Heart right ventricle (tissue), 16 donors: ENCODE data around the gene SFTPB. TPM values are rescaled to one million over a fixed set of nuclear protein-coding genes. Genes with fewer than 3 reads are reported as not detected.

Source experiments
- ATAC-seq, 8 donors: fragments of 200-7000 bp; cut with Tn5 transposase; one replicate each; pipeline ENCODE4 v1.9.1; 2020; ENCODE audit warnings: mild to moderate bottlenecking in 8 of 8, moderate library complexity in 8 of 8, moderate number of reproducible peaks in 1 of 8
- DNase-seq, 2 donors: peaks; one replicate each; pipeline ENCODE4 v3.0.0-alpha.2; 2020
- H3K27ac ChIP-seq, 10 donors: fragments of 200-600 bp; sonication (generic) in 2 of 10; one replicate each; pipeline versions ENCODE4 v1.5.0 to v1.8.0; 2020 to 2022; ENCODE audit warnings: mild to moderate bottlenecking in 3 of 10
- H3K27me3 ChIP-seq, 7 donors: fragments of 200-600 bp; one replicate each; pipeline ENCODE4 v1.8.0; 2021 to 2022; ENCODE audit warnings: mild to moderate bottlenecking in 2 of 7
- H3K36me3 ChIP-seq, 9 donors: fragments of 200-600 bp; sonication (generic) in 1 of 9; one replicate each; pipeline versions ENCODE4 v1.5.0 to v1.8.0; 2020 to 2022; ENCODE audit warnings: mild to moderate bottlenecking in 2 of 9
- H3K4me1 ChIP-seq, 9 donors: fragments of 200-600 bp; sonication (generic) in 1 of 9; one replicate each; pipeline versions ENCODE4 v1.5.0 to v1.8.0; 2020 to 2022; ENCODE audit warnings: mild to moderate bottlenecking in 4 of 9
- H3K4me3 ChIP-seq, 10 donors: fragments of 200-600 bp; sonication (generic) in 2 of 10; one replicate each; pipeline versions ENCODE4 v1.5.0 to v1.8.0; 2020 to 2022; ENCODE audit warnings: mild to moderate bottlenecking in 7 of 10, moderate library complexity in 2 of 10
- H3K9me3 ChIP-seq, 11 donors: fragments of 200-600 bp in 10 of 11; sonication (generic) in 2 of 11; one replicate each; pipeline versions ENCODE4 v1.5.0 to v1.8.0; 2013 to 2022; ENCODE audit warnings: mild to moderate bottlenecking in 2 of 11, control low read depth in 1 of 11, moderate library complexity in 1 of 11
- WGBS, 2 donors: extraction: QIAGEN DNeasy Blood & Tissue Kit; methylation state at CpG; one replicate each; pipeline ENCODE4 v1.1.7; 2013; ENCODE audit warnings: inconsistent platforms in 1 of 2; 5-methylcytosine and 5-hydroxymethylcytosine counted together
- intact Hi-C, 10 donors: fragments of 100-400 bp; cut with DNase I; formaldehyde crosslinking; loops; one replicate each; pipeline versions ENCODE4 v1.11.1 to v1.14.2; 2022
- polyA plus RNA-seq, 2 donors: library from polyadenylated mRNA; stranded (reverse); fragments of 200-250 nt; gene quantifications; one replicate each; pipeline ENCODE4 v1.2.3, GENCODE V29; 2013
- total RNA-seq, 10 donors: library from RNA; stranded (reverse); fragmentation: NEBNext Ultra II Directional in 3 of 10; extraction: Animal tissue kit (Norgen Biotek cat#: 25700) in 3 of 10; gene quantifications; one replicate each; pipeline versions ENCODE4 v1.2.1 to v1.2.4, GENCODE V29; 2021 to 2023
- TF ChIP-seq, protein P1 (sequence below), 9 donors: fragments of 200-600 bp; sonication (generic) in 2 of 9; IDR thresholded peaks; one replicate each; pipeline versions ENCODE4 v1.5.0 to v1.8.0; 2021 to 2022; ENCODE audit warnings: antibody characterized with exemption in 9 of 9, mild to moderate bottlenecking in 5 of 9, moderate library complexity in 1 of 9
- donor health status: Arrhythmogenic right ventricular cardiomyopathy.
- donor health status: ischemic (EF 13 %, LVEDD 7.1; RV severe dilation, severe dysfunction).
- donor health status: healthy with polysubstance abuse.
- donor health status: DM: no; HTN: yes; CAD: no.
- donor health status: DM: no; HTN: no; CAD: no.
- donor health status: ischemic (EF 25% LVEDD 6.9; RV normal size, moderate dysfunction).
- donor health status: ischemic (EF 25% LVEDD 5.7; RV mildly dilated, moderate dysfunction).
- donor health status: healthy.
- donor health status: DM: yes; HTN: yes; CAD: no.
- donor health status: Ischemic cardiomyopathy.
- donor health status: ischemic (EF 35%, LVEDD 5.7; RV mildly dilated, moderate dysfunction).
- donor health status: nonischemic (EF 11% LVEDD 7.7; RV severe dilation, severe dysfunction).
- donor health status: DM: yes; HTN: yes; CAD: no.
- donor health status: PGD.
- donor health status: ischemic (EF 29% LVEDD 5.4; RV normal size, mild dysfunction).
- donor health status: nonischemic (EF 23%, LVEDD 6.1; RV moderate dilation, normal function).

Gene SFTPB
- total and polyA plus RNA-seq, 12 donors = 0.62 to 1.2 TPM; not detected in 10

DNA sequence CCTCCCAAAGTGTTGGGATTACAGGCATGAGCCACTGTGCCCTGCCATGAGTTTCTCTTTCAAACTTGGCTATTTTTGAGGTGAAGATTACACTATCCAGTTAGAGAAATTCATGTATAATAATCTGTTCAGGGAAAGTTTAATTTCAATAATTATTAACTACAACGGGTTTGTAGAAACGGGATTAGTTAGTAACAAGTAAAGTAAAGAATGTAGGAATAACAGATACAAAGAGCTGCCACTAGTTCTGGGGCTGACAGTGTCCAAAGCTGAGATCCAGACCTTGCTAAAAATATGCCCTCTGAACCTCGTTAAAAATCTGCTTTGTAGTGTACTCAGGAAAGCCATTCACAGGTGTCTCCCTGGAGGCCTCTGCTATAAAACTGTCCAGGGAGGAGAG is 16.9 kb downstream of the SFTPB start:
- peaks cover 0 to 17% (median 13%) of the 10 kb centered on the region in 9 donors for H3K4me1 ChIP-seq
- H3K4me3 ChIP-seq = no peak overlapping the region
- no peak for ATAC-seq
- no peaks in the 10 kb centered on the region for H3K27me3 ChIP-seq
- peaks cover 0 to 92% (median 28%) of the 10 kb centered on the region in 9 donors for H3K36me3 ChIP-seq
- 83 to 87% methylated on average over 3 of the region's 3 CpGs for WGBS, 2 donors
- intact Hi-C loops = loop anchor here in 1 of 10 donors (10.0 kb wide), 1 partner anchor 54 kb away; no protein-coding TSS in a partner anchor
- H3K27ac ChIP-seq = no peak overlapping the region
- H3K9me3 ChIP-seq = no peaks in the 10 kb centered on the region
- TF ChIP-seq, protein P1, sequence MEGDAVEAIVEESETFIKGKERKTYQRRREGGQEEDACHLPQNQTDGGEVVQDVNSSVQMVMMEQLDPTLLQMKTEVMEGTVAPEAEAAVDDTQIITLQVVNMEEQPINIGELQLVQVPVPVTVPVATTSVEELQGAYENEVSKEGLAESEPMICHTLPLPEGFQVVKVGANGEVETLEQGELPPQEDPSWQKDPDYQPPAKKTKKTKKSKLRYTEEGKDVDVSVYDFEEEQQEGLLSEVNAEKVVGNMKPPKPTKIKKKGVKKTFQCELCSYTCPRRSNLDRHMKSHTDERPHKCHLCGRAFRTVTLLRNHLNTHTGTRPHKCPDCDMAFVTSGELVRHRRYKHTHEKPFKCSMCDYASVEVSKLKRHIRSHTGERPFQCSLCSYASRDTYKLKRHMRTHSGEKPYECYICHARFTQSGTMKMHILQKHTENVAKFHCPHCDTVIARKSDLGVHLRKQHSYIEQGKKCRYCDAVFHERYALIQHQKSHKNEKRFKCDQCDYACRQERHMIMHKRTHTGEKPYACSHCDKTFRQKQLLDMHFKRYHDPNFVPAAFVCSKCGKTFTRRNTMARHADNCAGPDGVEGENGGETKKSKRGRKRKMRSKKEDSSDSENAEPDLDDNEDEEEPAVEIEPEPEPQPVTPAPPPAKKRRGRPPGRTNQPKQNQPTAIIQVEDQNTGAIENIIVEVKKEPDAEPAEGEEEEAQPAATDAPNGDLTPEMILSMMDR (IDR thresholded peaks at IDR 0.05) = no peak
- DNase-seq = no peak

DNA sequence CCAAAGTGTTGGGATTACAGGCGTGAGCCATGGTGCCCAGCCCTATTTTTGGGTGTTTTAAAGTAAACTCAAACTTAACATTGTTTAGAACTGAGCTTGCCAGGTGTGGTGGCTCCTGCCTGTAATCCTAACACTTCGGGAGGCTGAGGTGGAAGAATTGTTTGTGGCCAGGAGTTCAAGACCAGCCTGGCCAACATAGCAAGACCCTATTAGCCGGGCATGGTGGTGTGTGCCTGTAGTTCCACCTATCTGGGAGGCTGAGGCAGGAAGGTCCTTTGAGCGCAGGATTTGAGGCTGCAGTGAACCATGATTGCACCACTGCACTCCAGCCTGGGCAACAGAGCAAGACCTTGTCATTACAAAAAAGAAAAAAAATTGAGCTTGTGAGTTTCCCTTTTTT is 17.5 kb downstream of the SFTPB start:
- Histone ChIP-seq H3K9me3 (no peaks in the 10 kb centered on the region), H3K4me1 (peaks cover 0 to 17% (median 12%) of the 10 kb centered on the region in 9 donors), H3K36me3 (peaks cover 0 to 96% (median 34%) of the 10 kb centered on the region in 9 donors), H3K4me3 (no peak overlapping the region), H3K27ac (no peak overlapping the region), H3K27me3 (no peaks in the 10 kb centered on the region)
- DNase-seq = no peak
- WGBS, 2 donors = 97 to 99% methylated on average over 4 of the region's 4 CpGs
- TF ChIP-seq, protein P1 (IDR thresholded peaks at IDR 0.05) = no peak
- intact Hi-C loops = loop anchor here in 1 of 10 donors (10.0 kb wide), 1 partner anchor 54 kb away; no protein-coding TSS in a partner anchor
- ATAC-seq = no peak

DNA sequence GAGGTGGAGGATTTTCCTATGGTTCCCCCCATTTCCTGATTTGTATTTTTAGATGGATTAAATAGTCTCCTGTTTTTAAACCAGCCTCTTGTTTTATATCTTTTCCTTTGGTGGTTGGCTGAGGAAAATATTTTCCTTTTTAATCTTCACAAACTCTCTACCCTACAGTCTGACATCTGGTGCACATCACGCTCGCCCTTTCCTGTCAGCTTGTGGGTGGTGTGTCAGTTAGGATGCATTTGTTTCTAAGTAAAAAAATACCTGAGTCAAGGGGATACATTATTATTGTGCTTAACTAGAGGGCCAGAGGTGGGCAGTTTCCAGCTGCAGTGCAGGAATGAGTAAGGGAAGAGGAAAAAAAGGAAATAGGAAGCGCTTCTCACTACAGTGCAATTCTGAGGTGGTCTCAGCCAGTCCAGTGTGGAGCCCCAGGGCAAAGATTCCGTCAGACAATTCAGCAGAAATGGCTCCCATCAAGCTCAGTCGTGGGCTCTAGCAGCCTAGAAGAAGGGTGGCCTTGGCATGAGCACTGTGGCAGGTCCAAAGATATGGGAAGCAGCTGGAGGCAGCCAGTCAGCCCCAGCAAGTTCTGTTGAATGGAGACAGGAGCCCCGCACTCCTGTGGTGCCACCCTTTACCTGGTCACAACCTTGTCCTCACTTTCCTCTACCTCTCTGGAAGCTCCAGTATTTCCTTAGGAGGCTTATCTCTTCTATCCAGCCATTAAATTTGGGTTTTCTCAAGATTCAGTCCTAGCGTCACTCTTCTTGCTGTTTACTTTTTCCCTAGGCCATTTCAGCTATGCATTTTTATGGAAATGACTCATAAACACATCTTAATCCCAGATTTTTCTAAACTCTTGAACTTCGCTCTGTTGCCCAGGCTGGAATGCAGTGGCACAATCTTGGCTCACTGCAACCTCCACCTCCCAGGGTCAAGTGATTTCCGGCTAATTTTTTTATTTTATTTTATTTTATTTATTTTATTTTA is 18.5 kb downstream of the SFTPB start:
- TF ChIP-seq, protein P1 (IDR thresholded peaks at IDR 0.05) = no peak
- no peak for DNase-seq
- ATAC-seq = peak in 5 of 8 donors; percentile 5 to 46 (median 19)
- 82 to 85% methylated on average over 9 of the region's 9 CpGs for WGBS, 2 donors
- Histone ChIP-seq H3K27me3 (no peaks in the 10 kb centered on the region), H3K9me3 (no peaks in the 10 kb centered on the region), H3K27ac (peak overlapping the region in 5 of 10 donors; percentile 8 to 56 (median 54)), H3K4me3 (no peak overlapping the region), H3K36me3 (peaks cover 0 to 100% (median 44%) of the 10 kb centered on the region in 9 donors), H3K4me1 (peaks cover 0 to 17% (median 12%) of the 10 kb centered on the region in 9 donors)
- intact Hi-C loops = loop anchor here in 7 of 10 donors (5.0 to 10.0 kb wide), 4 partner anchors 55 to 165 kb away; no protein-coding TSS in a partner anchor

DNA sequence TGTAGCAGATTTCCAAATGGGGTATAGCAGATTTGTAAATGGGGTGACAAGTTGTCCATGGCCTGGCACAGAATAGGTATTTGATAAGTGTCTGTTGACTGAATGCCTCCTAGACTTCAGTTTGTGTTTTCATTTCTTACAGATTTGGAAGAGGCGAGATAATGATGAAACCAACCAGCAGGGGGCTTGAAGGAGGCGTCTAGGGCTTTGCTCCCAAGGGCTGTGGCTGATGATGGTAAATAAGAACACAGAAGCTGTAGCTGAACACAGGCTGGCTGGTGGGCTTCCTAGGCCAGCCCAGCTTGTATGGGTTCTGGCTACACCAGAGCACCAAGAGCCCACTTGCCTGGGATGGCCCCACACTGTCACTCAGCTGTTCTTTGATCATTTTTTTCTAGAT is 19.4 kb downstream of the SFTPB start:
- WGBS, 2 donors = 47 to 60% methylated on average over 2 of the region's 2 CpGs
- H3K27ac ChIP-seq = peak overlapping the region in 6 of 10 donors; percentile 8 to 56 (median 46)

More for the DNA sequence above, 19.4 kb downstream of the SFTPB start:
- H3K36me3 ChIP-seq = peaks cover 0 to 100% (median 47%) of the 10 kb centered on the region in 9 donors
- ATAC-seq (peak in 7 of 8 donors; percentile 30 to 77 (median 48)), DNase-seq (no peak)
- peaks cover 0 to 17% (median 12%) of the 10 kb centered on the region in 9 donors for H3K4me1 ChIP-seq
- H3K9me3 ChIP-seq = no peaks in the 10 kb centered on the region
- H3K4me3 ChIP-seq = no peak overlapping the region
- TF ChIP-seq, protein P1 (IDR thresholded peaks at IDR 0.05) = peak; percentile 23 to 65 (median 44)
- H3K27me3 ChIP-seq = no peaks in the 10 kb centered on the region
- intact Hi-C loops = loop anchor here in 6 of 10 donors (5.0 to 10.0 kb wide), 4 partner anchors 56 to 166 kb away; no protein-coding TSS in a partner anchor
